B cell (primary cell): ENCODE data around the gene SLC16A2. TPM values are rescaled to one million over a fixed set of nuclear protein-coding genes. Genes with fewer than 3 reads are reported as not detected.

Experiments
- ATAC-seq: fragments of 200-7000 bp; cut with Tn5 transposase; one replicate; pipeline ENCODE4 v1.10.0; 2021; ENCODE audit warnings: low read depth, mild to moderate bottlenecking, moderate number of reproducible peaks, moderate library complexity
- CTCF ChIA-PET: fragments of 350-600 bp; sonication (Branson Sonifier 250); formaldehyde crosslinking; loops from one replicate; lab custom pipeline; 2021; ENCODE audit warnings: antibody characterized with exemption, inconsistent platforms; lab: Charles Lee
- POLR2A ChIA-PET: fragments of 350-600 bp; sonication (Branson Sonifier 250); formaldehyde crosslinking; loops from one replicate; lab custom pipeline; 2021; ENCODE audit warnings: antibody characterized with exemption; lab: Charles Lee
- DNase-seq: peaks from one replicate; pipeline ENCODE4 v3.0.0; 2013
- H2AFZ ChIP-seq: 2 replicates; pipeline ENCODE4 v1.6.1; 2012; ENCODE audit warnings: mild to moderate bottlenecking, low read depth, low read length; ENCODE audit not compliant: insufficient read depth, poor library complexity, severe bottlenecking
- H3K27ac ChIP-seq, 2 donors: 1 replicate in 1 of 2; 2 replicates in 1 of 2; pipeline ENCODE4 v1.5.1; 2012 to 2013; ENCODE audit warnings: low read length in 2 of 2, mild to moderate bottlenecking in 2 of 2, moderate library complexity in 1 of 2
- H3K27me3 ChIP-seq, 4 experiments: fragments of 200-600 bp in 1 of 4; sonication (generic) in 1 of 4; replicated peaks in 1 of 4; 1 replicate in 2 of 4; 2 replicates in 2 of 4; pipeline versions ENCODE4 v1.6.1 to v1.7.0; 2013 to 2016; ENCODE audit warnings: low read length in 3 of 4, mild to moderate bottlenecking in 2 of 4, mixed read lengths in 1 of 4, moderate library complexity in 1 of 4; ENCODE audit not compliant: insufficient read depth in 4 of 4, control insufficient read depth in 3 of 4; ENCODE audit errors: control extremely low read depth in 1 of 4
- H3K36me3 ChIP-seq, 2 experiments: replicated peaks in 1 of 2; 1 replicate in 1 of 2; 2 replicates in 1 of 2; pipeline versions ENCODE4 v1.6.1 to v1.7.1; 2013; ENCODE audit warnings: low read length in 1 of 2; ENCODE audit not compliant: insufficient read depth in 2 of 2, control insufficient read depth in 1 of 2; ENCODE audit errors: control extremely low read depth in 1 of 2, extremely low read depth in 1 of 2
- H3K4me1 ChIP-seq, 2 donors: fragments of 200-600 bp in 1 of 2; sonication (generic) in 1 of 2; 1 replicate in 1 of 2; 2 replicates in 1 of 2; pipeline versions ENCODE4 v1.5.1 to v1.6.1; 2013 to 2017; ENCODE audit warnings: low read length in 2 of 2; ENCODE audit not compliant: control insufficient read depth in 2 of 2, insufficient read depth in 2 of 2
- H3K4me2 ChIP-seq: replicated peaks from 2 replicates; pipeline ENCODE3; 2012; ENCODE audit warnings: mild to moderate bottlenecking, low read depth, low read length; ENCODE audit not compliant: poor library complexity, severe bottlenecking
- H3K4me3 ChIP-seq, 5 experiments: fragments of 200-600 bp in 1 of 5; sonication (generic) in 1 of 5; 1 replicate in 3 of 5; 2 replicates in 2 of 5; pipeline versions ENCODE4 v1.5.1 to v1.7.0; 2011 to 2016; ENCODE audit warnings: low read length in 4 of 5, mild to moderate bottlenecking in 4 of 5, low read depth in 2 of 5, control low read depth in 1 of 5, moderate library complexity in 1 of 5; ENCODE audit not compliant: insufficient read depth in 1 of 5; ENCODE audit errors: control extremely low read depth in 1 of 5, extremely low read depth in 1 of 5
- H3K79me2 ChIP-seq: fragments of 200-600 bp; sonication (generic); one replicate; pipeline ENCODE4 v1.6.0; 2016; ENCODE audit warnings: low read length; ENCODE audit not compliant: control insufficient read depth, insufficient read depth
- H3K9ac ChIP-seq: fragments of 200-600 bp; sonication (generic); 2 replicates; pipeline ENCODE4 v1.6.1; 2017; ENCODE audit warnings: mild to moderate bottlenecking, low read length, moderate library complexity
- H3K9me3 ChIP-seq, 3 donors: one replicate each; pipeline versions ENCODE4 v1.6.1 to v1.7.1; 2013; ENCODE audit warnings: low read length in 2 of 3; ENCODE audit not compliant: control insufficient read depth in 2 of 3, insufficient read depth in 1 of 3; ENCODE audit errors: control extremely low read depth in 1 of 3
- H4K20me1 ChIP-seq: 2 replicates; pipeline ENCODE4 v1.6.0; 2012; ENCODE audit warnings: mild to moderate bottlenecking, low read length; ENCODE audit not compliant: insufficient read depth, control insufficient read depth, poor library complexity, severe bottlenecking
- H3K27ac Mint-ChIP-seq: one replicate; pipeline ENCODE4 v1.8.0; 2021; ENCODE audit warnings: mixed read lengths
- H3K27me3 Mint-ChIP-seq: one replicate; pipeline ENCODE4 v1.8.0; 2021; ENCODE audit warnings: mixed read lengths
- H3K4me1 Mint-ChIP-seq: one replicate; pipeline ENCODE4 v1.8.0; 2021; ENCODE audit warnings: mixed read lengths
- H3K4me3 Mint-ChIP-seq: one replicate; pipeline ENCODE4 v1.8.0; 2021; ENCODE audit warnings: mixed read lengths
- H3K9me3 Mint-ChIP-seq: one replicate; pipeline ENCODE4 v1.8.0; 2022; ENCODE audit warnings: mixed read lengths; ENCODE audit not compliant: insufficient read depth
- CTCF ChIP-seq: fragments of 200-600 bp; IDR thresholded peaks from one replicate; pipeline ENCODE4 v1.8.0; 2022; ENCODE audit warnings: antibody characterized with exemption, mild to moderate bottlenecking
- EZH2 ChIP-seq: IDR thresholded peaks from 2 replicates; pipeline ENCODE4 v1.6.1; 2012; ENCODE audit warnings: borderline replicate concordance, low read depth, mild to moderate bottlenecking, moderate library complexity, low read length; ENCODE audit not compliant: insufficient read depth, poor library complexity, severe bottlenecking
- WGBS: methylation state at CpG from one replicate; pipeline ENCODE4 v1.1.5; 2013; ENCODE audit warnings: missing lambda C conversion rate; ENCODE audit not compliant: insufficient coverage; 5-methylcytosine and 5-hydroxymethylcytosine counted together
- intact Hi-C: fragments of 100-400 bp; cut with micrococcal nuclease; formaldehyde crosslinking; loops from one replicate; pipeline ENCODE4 v1.10.0; 2022
- polyA plus RNA-seq: library from polyadenylated mRNA; depleted of rRNA; stranded (reverse); fragments of >200 nt; gene quantifications from 2 replicates; pipeline ENCODE4 v1.2.3, GENCODE V29; 2012
- total RNA-seq, 2 donors: library from RNA; stranded (reverse); fragments of 120-200 nt in 1 of 2; gene quantifications; 1 replicate in 1 of 2; 2 replicates in 1 of 2; pipeline versions ENCODE4 v1.2.3 to v1.2.4, GENCODE V29; 2013 to 2022

SLC16A2 gene
- total and polyA plus RNA-seq, 2 donors (not counting 1 experiment from before 2014, with no cell fraction given): not detected

DNA sequence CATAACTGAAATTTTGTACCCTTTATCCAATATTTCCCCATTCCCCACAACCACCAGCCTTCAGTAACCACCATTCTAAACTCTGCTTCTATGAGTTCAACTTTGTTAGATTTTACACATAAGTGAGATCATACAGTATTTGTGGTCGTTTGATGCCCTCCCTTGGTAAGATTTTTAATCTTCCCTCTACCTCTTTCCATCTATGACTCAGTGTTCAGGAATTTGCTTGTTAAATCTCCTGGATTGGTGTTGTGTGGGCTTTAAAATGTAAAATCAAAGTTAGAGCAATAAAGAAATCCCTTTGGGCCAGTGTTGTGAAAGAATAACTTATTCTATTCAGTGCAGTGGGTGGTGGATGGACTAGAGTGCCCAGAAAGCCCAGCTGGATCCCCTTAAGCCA lies 37.4 kb downstream of the SLC16A2 start:
- CTCF ChIA-PET: no interaction called here
- Histone ChIP-seq H3K79me2 (no peaks in the 10 kb centered on the region), H4K20me1 (no peaks in the 10 kb centered on the region), H3K27ac (no peak overlapping the region), H3K9me3 (no peaks in the 10 kb centered on the region), H3K9ac (no peak overlapping the region), H3K27me3 (no peaks in the 10 kb centered on the region), H3K4me1 (no peaks in the 10 kb centered on the region), H3K4me2 (no peak overlapping the region), H2AFZ (no peak overlapping the region), H3K36me3 (no peaks in the 10 kb centered on the region), H3K4me3 (no peak overlapping the region)
- intact Hi-C loops: no loop called here
- TF ChIP-seq EZH2: no peak
- TF ChIP-seq CTCF: no peak
- WGBS: no CpG with 5 or more reads among the region's 1 CpG
- no peak for DNase-seq
- Mint-ChIP-seq H3K9me3 (no peaks in the 10 kb centered on the region), H3K4me1 (no peaks in the 10 kb centered on the region), H3K27ac (no peak overlapping the region), H3K27me3 (no peaks in the 10 kb centered on the region), H3K4me3 (no peak overlapping the region)
- POLR2A ChIA-PET: no interaction called here
- ATAC-seq: no peak

DNA sequence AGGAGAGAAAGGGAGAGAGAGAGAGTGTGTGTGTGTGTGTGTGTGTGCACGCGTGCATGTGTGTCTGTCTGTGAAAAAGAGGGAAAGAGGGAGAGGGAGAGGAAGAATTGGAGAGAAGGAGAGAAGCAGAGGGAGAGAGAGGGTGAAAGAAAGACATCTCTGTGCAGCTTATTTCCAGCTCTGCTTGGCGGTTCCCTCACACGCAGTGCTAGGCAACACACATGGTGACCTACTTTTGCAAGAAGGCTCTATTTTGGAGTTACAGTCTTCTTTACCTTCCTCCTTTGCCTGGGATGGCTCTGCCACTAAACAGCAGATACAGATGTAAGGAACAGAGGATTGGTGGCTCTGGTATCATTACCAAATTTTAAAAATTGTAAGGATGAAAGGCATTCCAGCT lies 40.1 kb downstream of the SLC16A2 start:
- no peak for DNase-seq
- Mint-ChIP-seq H3K4me1 (no peaks in the 10 kb centered on the region), H3K27ac (no peak overlapping the region), H3K9me3 (no peaks in the 10 kb centered on the region), H3K27me3 (no peaks in the 10 kb centered on the region), H3K4me3 (no peak overlapping the region)
- Histone ChIP-seq H4K20me1 (no peaks in the 10 kb centered on the region), H3K4me2 (no peak overlapping the region), H3K9ac (no peak overlapping the region), H3K27me3 (no peaks in the 10 kb centered on the region), H3K4me3 (no peak overlapping the region), H3K36me3 (no peaks in the 10 kb centered on the region), H3K4me1 (no peaks in the 10 kb centered on the region), H3K27ac (no peak overlapping the region), H3K79me2 (no peaks in the 10 kb centered on the region), H2AFZ (no peak overlapping the region), H3K9me3 (no peaks in the 10 kb centered on the region)
- WGBS: no CpG with 5 or more reads among the region's 4 CpGs
- POLR2A ChIA-PET: no interaction called here
- ATAC-seq: no peak
- intact Hi-C loops: no loop called here
- no peak for TF ChIP-seq CTCF
- CTCF ChIA-PET: no interaction called here
